Panc1 (cell line): Measurements from ENCODE around the gene HOXC11. TPM values are rescaled to one million over a fixed set of nuclear protein-coding genes. Genes with fewer than 3 reads are reported as not detected.

Source experiments
- ATAC-seq: fragments of 200-7000 bp; cut with Tn5 transposase; 2 replicates; pipeline ENCODE4 v1.9.1; 2020; ENCODE audit warnings: mild to moderate bottlenecking, moderate library complexity
- BruUV-seq: library from RNA; stranded (reverse); fragments of 400-500 nt; replicated peaks from 2 replicates; lab custom pipeline; 2021; lab: Mats Ljungman, UMichigan
- CTCF ChIA-PET: fragments of 300-600 bp; sonication (Branson Sonifier 250); formaldehyde crosslinking; loops from one replicate; lab custom pipeline; 2022; ENCODE audit warnings: antibody characterized with exemption; lab: Charles Lee
- POLR2A ChIA-PET: fragments of 300-600 bp; sonication (Branson Sonifier 250); formaldehyde crosslinking; loops from one replicate; lab custom pipeline; 2022; ENCODE audit warnings: antibody characterized with exemption; lab: Charles Lee
- DNase-seq: peaks from one replicate; pipeline ENCODE4 v3.0.0-alpha.2; 2010; ENCODE audit warnings: low read depth, low spot score
- H3K27ac ChIP-seq: 2 replicates; pipeline ENCODE4 v1.5.1; 2011; ENCODE audit warnings: mild to moderate bottlenecking, low read length, inconsistent platforms
- H3K27me3 ChIP-seq: fragments of 200-500 bp; sonication (Bioruptor generic); 2 replicates; pipeline ENCODE4 v1.6.0; 2014; ENCODE audit warnings: low read length, inconsistent platforms; ENCODE audit not compliant: control insufficient read depth, insufficient read depth
- H3K36me3 ChIP-seq: fragments of 200-500 bp; sonication (Bioruptor generic); 2 replicates; pipeline ENCODE4 v1.5.1; 2014; ENCODE audit warnings: inconsistent platforms, mild to moderate bottlenecking, low read length, moderate library complexity; ENCODE audit not compliant: control insufficient read depth, insufficient read depth
- H3K4me1 ChIP-seq: 2 replicates; pipeline ENCODE4 v1.5.1; 2011; ENCODE audit warnings: inconsistent platforms, mild to moderate bottlenecking, low read length, moderate library complexity; ENCODE audit not compliant: control insufficient read depth, insufficient read depth
- H3K4me3 ChIP-seq, 2 experiments: 2 replicates each; pipeline ENCODE4 v1.5.1; 2011 to 2012; ENCODE audit warnings: low read depth in 2 of 2, low read length in 2 of 2, mild to moderate bottlenecking in 2 of 2, inconsistent platforms in 1 of 2, moderate library complexity in 1 of 2
- H3K9me3 ChIP-seq: fragments of 200-500 bp; sonication (Bioruptor generic); 2 replicates; pipeline ENCODE4 v1.5.1; 2014; ENCODE audit warnings: low read depth, mild to moderate bottlenecking, inconsistent platforms, low read length, moderate library complexity; ENCODE audit not compliant: control insufficient read depth, insufficient read depth
- CTCF ChIP-seq: fragments of 450-650 bp; IDR thresholded peaks from 2 replicates; pipeline ENCODE4 v1.5.1; 2017; ENCODE audit warnings: mild to moderate bottlenecking
- POLR2AphosphoS5 ChIP-seq: IDR thresholded peaks from 2 replicates; pipeline ENCODE4 v1.6.1; 2012; ENCODE audit warnings: mild to moderate bottlenecking, low read depth, low read length, moderate library complexity
- REST ChIP-seq, 2 experiments: IDR thresholded peaks; 2 replicates each; pipeline ENCODE4 v1.6.1; 2011 to 2012; ENCODE audit warnings: low read depth in 2 of 2, control low read depth in 1 of 2, low read length in 1 of 2, mild to moderate bottlenecking in 1 of 2, moderate library complexity in 1 of 2; ENCODE audit not compliant: insufficient read depth in 1 of 2
- SIN3A ChIP-seq: IDR thresholded peaks from 2 replicates; pipeline ENCODE4 v1.6.1; 2012; ENCODE audit warnings: low read depth, mild to moderate bottlenecking, low read length, moderate library complexity, borderline replicate concordance; ENCODE audit not compliant: insufficient read depth
- TCF7L2 ChIP-seq: IDR thresholded peaks from 2 replicates; pipeline ENCODE4 v1.6.1; 2011; ENCODE audit warnings: mild to moderate bottlenecking, low read depth, low read length, inconsistent platforms
- in situ Hi-C: cut with HindIII; loops from 2 replicates; pipeline ENCODE4 v1.10.0; 2016; ENCODE audit warnings: low sequenced_read_pairs, low pct_unique_long_range_greater_than_20kb
- intact Hi-C: fragments of 100-400 bp; cut with micrococcal nuclease; formaldehyde crosslinking; loops from one replicate; pipeline ENCODE4 v1.10.0; 2022; ENCODE audit not compliant: unreplicated experiment
- total RNA-seq: library from RNA; stranded (reverse); gene quantifications from one replicate; pipeline ENCODE4 v1.2.1, GENCODE V29; 2021; ENCODE audit not compliant: unreplicated experiment

Gene HOXC11
- total RNA-seq, 1 experiment from 2014 or later = 17.0 TPM

GRCh38 chr12:54004841-54005530, 32.1 kb downstream of the HOXC11 start:
- peak overlapping the region; percentile 99 for H3K27ac ChIP-seq
- peaks cover 44% of the 10 kb centered on the region for H3K4me1 ChIP-seq
- ChIA-PET POLR2A (interaction anchor here (0.7 kb wide), 1 partner anchor 187 kb away, joined by 7 read pairs; no protein-coding TSS in a partner anchor), CTCF (interaction anchor here (0.6 to 1.1 kb wide), 2 partner anchors 12 to 196 kb away, joined by 3 to 7 read pairs; no protein-coding TSS in a partner anchor)
- H3K9me3 ChIP-seq = no peaks in the 10 kb centered on the region
- H3K36me3 ChIP-seq = peaks cover 3% of the 10 kb centered on the region
- ATAC-seq = peak; percentile 11
- in situ Hi-C loops = no loop called here
- TF ChIP-seq SIN3A = 0 out of 2 replicates have a peak, but pooled peaks have one; percentile 23
- no peak for TF ChIP-seq POLR2AphosphoS5
- intact Hi-C loops = no loop called here
- BruUV-seq = no TSS peak
- DNase-seq = no peak
- H3K27me3 ChIP-seq = no peaks in the 10 kb centered on the region
- H3K4me3 ChIP-seq = peak overlapping the region; percentile 47 to 66

GRCh38 chr12:54005531-54005852, 32.6 kb downstream of the HOXC11 start:
- no TSS peak for BruUV-seq
- H3K9me3 ChIP-seq = no peaks in the 10 kb centered on the region
- H3K4me1 ChIP-seq = peaks cover 44% of the 10 kb centered on the region
- TF ChIP-seq REST (IDR thresholded peaks at IDR 0.05; ENCODE audit: insufficient read depth in 1 of 2, low read depth in 2 of 2, low read length in 1 of 2) (no peak), TCF7L2 (0 out of 2 replicates have a peak, but pooled peaks have one; percentile 17)
- peak overlapping the region; percentile 99 for H3K27ac ChIP-seq
- CTCF ChIA-PET = interaction anchor here (0.6 to 1.1 kb wide), 6 partner anchors 12 to 253 kb away, joined by 3 to 7 read pairs (median 3); no protein-coding TSS in a partner anchor
- in situ Hi-C loops = no loop called here
- H3K27me3 ChIP-seq = no peaks in the 10 kb centered on the region
- ATAC-seq = peak; percentile 18
- intact Hi-C loops = no loop called here
- peak overlapping the region; percentile 47 to 66 for H3K4me3 ChIP-seq
- POLR2A ChIA-PET = interaction anchor here (0.5 to 0.7 kb wide), 2 partner anchors 50 to 186 kb away, joined by 3 to 7 read pairs; no protein-coding TSS in a partner anchor
- DNase-seq = no peak
- H3K36me3 ChIP-seq = peaks cover 3% of the 10 kb centered on the region; the same call in 1 of the 2 replicates

- CTCF ChIA-PET = interaction anchor here (0.6 to 1.1 kb wide), 7 partner anchors 12 to 253 kb away, joined by 3 to 7 read pairs (median 3); no protein-coding TSS in a partner anchor
Observed at GRCh38 chr12:54005853-54006558, 33.1 kb downstream of the HOXC11 start.

More at GRCh38 chr12:54005853-54006558, 33.1 kb downstream of the HOXC11 start:
- no TSS peak for BruUV-seq
- ATAC-seq (peak; percentile 56), DNase-seq (no peak)
- peak overlapping the region; percentile 47 to 66 for H3K4me3 ChIP-seq
- in situ Hi-C loops (no loop called here), intact Hi-C loops (loop anchor here (1.0 kb wide), 3 partner anchors 15 to 195 kb away; no protein-coding TSS in a partner anchor)
- no peaks in the 10 kb centered on the region for H3K27me3 ChIP-seq
- peaks cover 44% of the 10 kb centered on the region for H3K4me1 ChIP-seq
- H3K9me3 ChIP-seq = no peaks in the 10 kb centered on the region
- peak overlapping the region; percentile 99 for H3K27ac ChIP-seq
- H3K36me3 ChIP-seq = peaks cover 3% of the 10 kb centered on the region; the same call in 1 of the 2 replicates
- TF ChIP-seq TCF7L2 (no peak), CTCF (peak; percentile 91), SIN3A (peak; percentile 72; the same call in 1 of the 2 replicates)
- POLR2A ChIA-PET = interaction anchor here (0.5 kb wide), 1 partner anchor 50 kb away, joined by 3 read pairs; no protein-coding TSS in a partner anchor
